ENCODE measurements around the gene GFPT2. TPM values are rescaled to one million over a fixed set of nuclear protein-coding genes. Genes with fewer than 3 reads are reported as not detected.

The GFPT2 gene
- total RNA-seq, 1 donor from 2014 or later = 70.7 TPM

- no peak for DNase-seq (ENCODE audit: extremely low spot score, unreplicated experiment)
- H3K27me3 Mint-ChIP-seq (ENCODE audit: unreplicated experiment) = peaks cover 10% of the 10 kb centered on the region
- no peak for TF ChIP-seq CTCF (IDR thresholded peaks at IDR 0.05)
Observed at GRCh38 chr5:180373870-180374269, 20.7 kb upstream of the GFPT2 start.

GRCh38 chr5:180373454-180373853 lies 20.3 kb upstream of the GFPT2 start:
- TF ChIP-seq CTCF (IDR thresholded peaks at IDR 0.05) = no peak
- Mint-ChIP-seq H3K4me1 (ENCODE audit: unreplicated experiment) (peaks cover 5% of the 10 kb centered on the region), H3K27me3 (ENCODE audit: unreplicated experiment) (peaks cover 10% of the 10 kb centered on the region), H3K27ac (ENCODE audit: unreplicated experiment) (no peak overlapping the region), H3K4me3 (ENCODE audit: unreplicated experiment) (no peak overlapping the region), H3K36me3 (ENCODE audit: unreplicated experiment) (no peaks in the 10 kb centered on the region), H3K9me3 (ENCODE audit: unreplicated experiment) (no peaks in the 10 kb centered on the region)
- no peak for DNase-seq (ENCODE audit: extremely low spot score, unreplicated experiment)

More at GRCh38 chr5:180373870-180374269, 20.7 kb upstream of the GFPT2 start:
- no peak overlapping the region for H3K4me3 Mint-ChIP-seq (ENCODE audit: unreplicated experiment)
- H3K4me1 Mint-ChIP-seq (ENCODE audit: unreplicated experiment) = peaks cover 6% of the 10 kb centered on the region
- no peaks in the 10 kb centered on the region for H3K36me3 Mint-ChIP-seq (ENCODE audit: unreplicated experiment)
- H3K9me3 Mint-ChIP-seq (ENCODE audit: unreplicated experiment) = no peaks in the 10 kb centered on the region
- no peak overlapping the region for H3K27ac Mint-ChIP-seq (ENCODE audit: unreplicated experiment)

GRCh38 chr5:180371949-180372348 lies 18.8 kb upstream of the GFPT2 start:
- H3K36me3 Mint-ChIP-seq (ENCODE audit: unreplicated experiment) = no peaks in the 10 kb centered on the region
- peaks cover 6% of the 10 kb centered on the region for H3K4me1 Mint-ChIP-seq (ENCODE audit: unreplicated experiment)
- no peaks in the 10 kb centered on the region for H3K9me3 Mint-ChIP-seq (ENCODE audit: unreplicated experiment)
- H3K27ac Mint-ChIP-seq (ENCODE audit: unreplicated experiment) = no peak overlapping the region
- no peak for DNase-seq (ENCODE audit: extremely low spot score, unreplicated experiment)
- TF ChIP-seq CTCF (IDR thresholded peaks at IDR 0.05) = no peak
- peaks cover 10% of the 10 kb centered on the region for H3K27me3 Mint-ChIP-seq (ENCODE audit: unreplicated experiment)
- no peak overlapping the region for H3K4me3 Mint-ChIP-seq (ENCODE audit: unreplicated experiment)

- TF ChIP-seq CTCF (IDR thresholded peaks at IDR 0.05) = no peak
- Mint-ChIP-seq H3K4me1 (ENCODE audit: unreplicated experiment) (peaks cover 15% of the 10 kb centered on the region), H3K27ac (ENCODE audit: unreplicated experiment) (peak overlapping the region; percentile 34), H3K4me3 (ENCODE audit: unreplicated experiment) (no peak overlapping the region), H3K27me3 (ENCODE audit: unreplicated experiment) (peaks cover 10% of the 10 kb centered on the region), H3K9me3 (ENCODE audit: unreplicated experiment) (no peaks in the 10 kb centered on the region), H3K36me3 (ENCODE audit: unreplicated experiment) (no peaks in the 10 kb centered on the region)
- DNase-seq (ENCODE audit: extremely low spot score, unreplicated experiment) = no peak
Observed at GRCh38 chr5:180370861-180371641, 17.9 kb upstream of the GFPT2 start.

GRCh38 chr5:180367991-180368390 lies 14.9 kb upstream of the GFPT2 start:
- no peak for TF ChIP-seq CTCF (IDR thresholded peaks at IDR 0.05)
- Mint-ChIP-seq H3K4me3 (ENCODE audit: unreplicated experiment) (no peak overlapping the region), H3K36me3 (ENCODE audit: unreplicated experiment) (no peaks in the 10 kb centered on the region), H3K9me3 (ENCODE audit: unreplicated experiment) (no peaks in the 10 kb centered on the region), H3K27ac (ENCODE audit: unreplicated experiment) (no peak overlapping the region), H3K27me3 (ENCODE audit: unreplicated experiment) (no peaks in the 10 kb centered on the region), H3K4me1 (ENCODE audit: unreplicated experiment) (peaks cover 18% of the 10 kb centered on the region)
- no peak for DNase-seq (ENCODE audit: extremely low spot score, unreplicated experiment)

Data from osteocyte (in vitro differentiated cells).